Glomerular visceral epithelial cell (primary cell): ENCODE measurements around the gene NPHS1.
"Not testable (repeated sequence)": the region's sequence is repeated elsewhere in the genome, so short reads cannot be mapped to it uniquely, and the experiment has no call there.

Experiments
- DNase-seq: peaks from one replicate; pipeline ENCODE4 v3.0.0-alpha.2; 2016; ENCODE audit errors: extremely low spot score

The NPHS1 gene

DNA sequence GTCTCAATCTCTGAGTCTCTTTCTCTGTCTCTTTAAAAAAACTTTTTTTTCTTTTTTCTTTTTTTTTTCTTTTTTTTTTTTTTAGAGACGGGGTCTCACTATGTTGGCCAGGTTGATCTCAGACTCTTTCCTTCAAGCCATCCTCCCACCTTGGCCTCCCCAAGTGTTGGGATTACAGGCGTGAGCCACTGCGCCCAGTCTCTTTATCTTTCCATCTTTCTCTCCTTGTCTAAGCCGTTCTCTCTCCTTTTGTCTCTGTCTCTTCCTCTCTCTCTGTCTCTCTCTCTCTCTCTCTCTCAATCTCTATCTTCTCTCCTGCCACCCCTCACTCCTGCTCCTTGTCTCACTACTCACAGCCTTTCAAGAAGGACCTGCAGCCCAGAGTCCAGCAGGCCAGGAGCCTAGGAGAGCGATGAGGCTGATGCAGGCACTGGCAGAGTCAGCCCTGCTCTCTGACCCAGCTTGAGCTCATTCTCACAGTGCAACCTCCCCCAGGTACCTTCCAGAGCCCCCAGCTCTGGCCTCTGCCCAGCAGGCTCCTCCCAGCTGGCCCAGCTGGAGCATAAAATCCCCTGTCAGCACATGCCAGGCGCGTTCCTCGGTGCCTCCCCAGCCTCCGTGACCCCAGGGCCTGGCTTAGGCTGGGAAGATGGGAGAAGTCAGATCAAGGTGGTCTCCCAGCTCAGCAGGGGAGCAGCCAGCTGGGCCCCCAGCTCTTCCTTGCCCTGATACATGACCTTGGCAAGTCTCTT lies at the start of gene NPHS1:
Gene NPHS1 (minus strand): TSS at position 476 of the 752 bp plus-strand sequence. CDS start 667 bp downstream, outside the sequence.
- no peak for DNase-seq

- DNase-seq: peak; percentile 36
These were observed 48.8 kb upstream of the NPHS1 start for GRCh38 chr19:35901055-35901644.

- peak; percentile 91 for DNase-seq
These were observed 47.4 kb upstream of the NPHS1 start for GRCh38 chr19:35899547-35900214.

GRCh38 chr19:35898499-35898809 lies 46.1 kb upstream of the NPHS1 start:
- DNase-seq: no peak

DNA sequence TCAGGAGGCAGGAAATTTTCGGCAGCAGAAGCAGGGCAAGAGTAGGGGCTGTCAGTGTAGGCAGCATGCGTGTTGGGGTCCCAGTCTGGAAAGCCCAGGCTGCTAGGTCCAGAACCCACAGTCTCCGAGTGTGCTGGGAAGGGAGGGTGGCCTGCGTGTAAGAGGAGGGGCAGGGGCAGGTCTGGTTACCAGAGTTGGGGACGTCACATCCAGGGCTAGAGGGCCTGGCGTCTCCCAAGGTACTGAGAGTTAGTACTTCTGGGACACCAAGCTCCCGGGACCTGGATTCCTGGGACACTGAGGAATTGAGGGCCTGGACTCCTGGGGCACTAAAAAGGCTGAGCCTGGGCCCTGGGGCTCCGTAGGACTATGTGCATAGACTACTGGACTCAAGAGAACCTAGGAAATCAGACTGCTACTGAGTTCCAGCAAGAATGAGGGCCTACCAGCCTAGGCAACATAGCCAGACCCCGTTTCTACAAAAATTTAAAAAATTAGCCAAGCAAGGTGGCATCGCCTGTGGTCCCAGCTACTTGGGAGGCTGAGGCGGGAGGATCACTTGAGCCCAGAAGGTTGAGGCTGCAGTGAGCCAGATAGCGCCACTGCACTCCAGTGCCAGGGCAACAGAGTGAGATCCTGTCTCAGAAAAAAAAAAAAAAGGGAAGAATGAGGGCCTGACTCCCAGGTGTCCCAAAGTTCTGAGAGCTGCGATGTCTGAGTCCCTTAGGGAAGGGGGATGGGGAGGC lies 45.6 kb upstream of the NPHS1 start:
- DNase-seq: no peak

DNA sequence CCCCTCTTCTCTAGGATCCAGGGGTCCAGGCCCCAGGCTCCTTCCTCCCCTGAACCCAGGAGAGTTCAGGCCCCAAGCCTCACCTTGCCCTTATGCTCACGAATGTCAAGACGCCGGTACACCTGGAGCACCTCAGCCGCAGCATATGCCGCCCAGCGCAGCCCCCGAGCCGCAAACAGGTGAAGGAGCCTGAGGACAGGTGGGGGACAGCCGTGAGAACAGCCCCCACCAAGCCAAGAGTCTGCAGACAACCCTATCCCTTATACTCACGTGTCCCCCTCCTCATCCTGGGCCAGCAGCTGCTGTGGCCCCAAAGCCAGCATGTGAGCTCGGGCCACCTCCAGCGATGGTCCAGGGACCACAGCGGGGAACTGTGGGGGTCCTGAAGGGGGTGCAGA lies 44.3 kb upstream of the NPHS1 start:
- no peak for DNase-seq

DNA sequence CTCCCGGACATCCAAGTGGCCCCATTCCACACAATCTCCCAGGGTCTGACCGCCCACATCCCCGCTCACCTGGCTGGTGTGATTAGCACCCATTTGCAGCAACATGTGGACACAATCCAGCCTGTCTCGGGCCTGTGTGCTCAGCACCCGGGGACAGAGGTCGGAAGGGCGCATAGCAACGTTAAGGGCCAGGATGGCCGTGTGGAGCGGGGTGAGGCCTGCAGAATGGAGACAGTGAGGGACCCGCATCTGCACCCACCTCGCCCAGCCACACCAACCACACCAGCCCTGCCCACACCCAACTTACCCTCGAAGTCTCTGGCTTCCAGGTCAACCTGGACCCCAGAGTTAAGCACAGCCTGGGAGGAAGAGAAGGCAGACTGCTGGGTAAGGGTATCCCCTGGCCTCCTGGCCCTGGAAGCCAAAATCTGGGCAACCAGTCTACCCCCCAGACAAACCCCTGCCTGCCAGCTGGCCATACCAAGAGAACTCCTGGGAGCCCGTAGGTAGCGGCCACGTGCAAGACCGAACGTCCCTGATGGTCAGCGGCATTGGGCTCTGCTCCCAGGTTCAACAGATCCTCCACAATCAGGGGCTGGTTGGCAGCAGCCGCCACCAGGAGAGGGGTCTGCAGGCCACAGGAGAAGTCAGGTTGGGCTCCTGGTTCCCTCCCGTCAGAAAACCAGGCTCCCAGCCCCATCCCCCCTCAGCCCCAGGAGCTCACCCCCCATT lies 43.8 kb upstream of the NPHS1 start:
- DNase-seq: no peak

DNA sequence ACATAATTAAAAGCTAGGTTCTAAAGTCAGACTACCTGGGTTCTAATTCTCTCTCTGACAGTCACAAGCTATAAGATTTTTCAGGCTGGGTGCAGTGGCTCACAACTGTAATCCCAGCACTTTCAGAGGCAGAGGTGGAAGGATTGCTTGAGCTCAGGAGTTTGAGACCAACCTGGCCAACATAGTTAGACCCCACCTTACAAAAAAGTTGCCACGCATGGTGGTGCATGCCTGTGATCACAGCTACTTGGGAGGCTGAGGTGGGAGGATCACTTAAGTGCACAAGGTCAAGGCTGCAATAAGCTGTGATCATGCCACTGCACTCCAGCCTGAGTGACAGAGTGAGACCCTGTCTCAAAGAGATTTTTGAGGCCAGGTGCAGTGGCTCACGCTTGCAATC lies 42.0 kb upstream of the NPHS1 start:
- no peak for DNase-seq

GRCh38 chr19:35891819-35892218 lies 39.5 kb upstream of the NPHS1 start:
- not testable (repeated sequence) for DNase-seq

DNA sequence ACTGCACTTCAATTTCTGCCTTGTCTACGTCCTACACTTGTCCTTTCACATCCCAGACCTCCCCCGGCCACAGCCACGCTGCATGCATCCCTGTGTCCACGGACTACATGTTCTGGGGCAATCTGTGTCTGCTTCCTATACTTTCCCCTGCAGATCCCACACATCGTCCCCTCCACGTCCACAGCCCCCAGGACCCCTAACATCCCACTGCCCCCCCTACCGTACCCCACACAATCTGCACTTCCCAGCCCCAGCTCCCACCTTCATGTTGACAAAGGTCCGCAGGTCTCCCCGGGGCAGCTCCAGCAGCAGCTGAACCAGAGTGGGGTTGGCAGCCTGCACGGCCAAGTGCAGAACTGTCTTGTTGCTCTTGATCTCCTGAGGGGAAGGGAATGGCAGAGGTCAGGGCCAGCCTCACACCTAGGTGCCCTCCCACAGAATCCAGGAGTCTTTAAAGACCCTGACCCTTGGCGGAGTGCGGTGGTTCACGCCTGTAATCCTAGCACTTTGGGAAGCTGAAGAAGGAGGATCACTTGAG lies 37.9 kb upstream of the NPHS1 start:
- no peak for DNase-seq

GRCh38 chr19:35889370-35890112 lies 37.2 kb upstream of the NPHS1 start:
- no peak for DNase-seq

DNA sequence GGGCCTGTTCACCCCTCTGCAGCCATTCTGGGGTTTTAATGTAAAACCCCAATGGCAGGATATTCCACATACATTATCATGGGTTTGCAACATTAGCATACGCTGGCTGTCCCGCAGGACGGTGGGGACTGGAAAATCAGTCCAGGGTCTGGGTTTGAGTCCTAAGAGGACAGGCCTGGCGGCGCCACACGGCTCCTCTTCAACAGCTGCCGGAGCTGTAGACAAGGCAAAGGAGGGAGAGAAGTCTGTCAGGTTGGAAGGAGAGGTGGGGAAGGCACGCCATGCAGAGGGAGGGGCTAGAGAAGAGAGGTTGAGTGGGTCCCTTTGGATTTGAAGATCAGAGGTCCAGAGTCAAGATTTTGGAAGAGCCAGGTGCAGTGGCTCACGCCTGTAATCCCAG lies 36.1 kb upstream of the NPHS1 start:
- DNase-seq: no peak

- no peak for DNase-seq
These were observed 34.9 kb upstream of the NPHS1 start for GRCh38 chr19:35887197-35887596.

- DNase-seq: no peak
These were observed 33.6 kb upstream of the NPHS1 start for GRCh38 chr19:35885904-35886303.

DNA sequence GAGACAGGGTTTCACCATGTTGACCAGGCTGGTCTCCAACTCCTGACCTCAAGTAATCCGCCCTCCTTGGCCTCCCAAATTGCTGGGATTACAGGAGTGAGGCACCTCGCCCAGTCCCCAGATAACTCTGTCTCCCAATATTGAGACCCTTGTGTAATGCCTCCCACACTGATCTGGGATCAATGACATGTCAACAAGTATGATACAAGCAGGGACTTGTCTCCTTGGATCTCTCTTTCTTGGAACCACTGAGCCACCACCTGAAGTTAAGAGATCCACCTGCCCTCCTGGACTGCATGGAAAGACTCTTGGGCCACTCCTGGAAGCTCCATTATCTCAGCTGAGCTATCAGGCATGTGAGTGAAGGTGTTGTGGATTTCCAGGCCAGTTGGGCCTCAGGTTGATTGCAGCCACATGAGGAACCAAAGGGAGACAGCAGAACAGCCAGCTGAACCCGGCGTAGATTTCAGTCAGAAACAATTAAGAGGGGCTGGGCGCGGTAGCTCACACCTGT lies 33.0 kb upstream of the NPHS1 start:
- no peak for DNase-seq

- DNase-seq: no peak
These were observed 31.6 kb upstream of the NPHS1 start for GRCh38 chr19:35883882-35884281.

- peak; percentile 78 for DNase-seq
These were observed 30.0 kb upstream of the NPHS1 start for GRCh38 chr19:35882114-35882832.

DNA sequence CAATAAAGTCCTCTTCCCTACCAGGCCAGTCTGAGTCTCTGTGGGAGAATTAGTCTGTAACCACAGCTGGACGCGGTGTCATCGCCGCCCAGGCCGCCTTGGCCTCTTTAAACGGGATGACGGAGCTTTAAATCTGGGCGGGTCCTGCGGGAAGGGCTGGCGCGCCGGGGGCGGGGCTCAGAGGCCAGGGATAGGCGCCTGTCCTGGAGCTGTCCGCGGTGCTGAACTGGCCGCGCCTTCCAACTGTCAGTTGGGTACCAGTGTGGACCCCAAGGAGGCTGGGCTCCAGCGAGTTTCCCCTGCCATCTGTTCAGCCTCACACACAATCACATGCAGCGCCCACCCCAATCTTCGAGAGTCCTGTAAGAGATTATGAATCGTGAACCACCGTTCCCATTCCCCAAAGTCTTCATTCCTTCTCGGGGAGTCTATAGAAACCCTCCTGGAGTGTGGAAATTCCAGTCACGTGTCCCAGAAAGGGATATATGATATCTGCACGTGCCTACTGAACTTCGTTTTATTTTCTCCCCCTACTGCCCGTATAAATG lies 27.5 kb upstream of the NPHS1 start:
- peak; percentile 91 for DNase-seq

- no peak for DNase-seq
These were observed 26.8 kb upstream of the NPHS1 start for GRCh38 chr19:35879068-35879467.
